B cell (primary cell): ENCODE results near the gene CREBBP. TPM values are rescaled to one million over a fixed set of nuclear protein-coding genes. Genes with fewer than 3 reads are reported as not detected.
A peak's percentile ranks its signal among the peaks of the same experiment; 100 is the strongest.

Experiments
- ATAC-seq: fragments of 200-7000 bp; cut with Tn5 transposase; one replicate; pipeline ENCODE4 v1.10.0; 2021; ENCODE audit warnings: low read depth, mild to moderate bottlenecking, moderate number of reproducible peaks, moderate library complexity
- CTCF ChIA-PET: fragments of 350-600 bp; sonication (Branson Sonifier 250); formaldehyde crosslinking; loops from one replicate; lab custom pipeline; 2021; ENCODE audit warnings: antibody characterized with exemption, inconsistent platforms; lab: Charles Lee
- POLR2A ChIA-PET: fragments of 350-600 bp; sonication (Branson Sonifier 250); formaldehyde crosslinking; loops from one replicate; lab custom pipeline; 2021; ENCODE audit warnings: antibody characterized with exemption; lab: Charles Lee
- DNase-seq: peaks from one replicate; pipeline ENCODE4 v3.0.0; 2013
- H2AFZ ChIP-seq: 2 replicates; pipeline ENCODE4 v1.6.1; 2012; ENCODE audit warnings: mild to moderate bottlenecking, low read depth, low read length; ENCODE audit not compliant: insufficient read depth, poor library complexity, severe bottlenecking
- H3K27ac ChIP-seq, 2 donors: 1 replicate in 1 of 2; 2 replicates in 1 of 2; pipeline ENCODE4 v1.5.1; 2012 to 2013; ENCODE audit warnings: low read length in 2 of 2, mild to moderate bottlenecking in 2 of 2, moderate library complexity in 1 of 2
- H3K27me3 ChIP-seq, 4 experiments: fragments of 200-600 bp in 1 of 4; sonication (generic) in 1 of 4; replicated peaks in 1 of 4; 1 replicate in 2 of 4; 2 replicates in 2 of 4; pipeline versions ENCODE4 v1.6.1 to v1.7.0; 2013 to 2016; ENCODE audit warnings: low read length in 3 of 4, mild to moderate bottlenecking in 2 of 4, mixed read lengths in 1 of 4, moderate library complexity in 1 of 4; ENCODE audit not compliant: insufficient read depth in 4 of 4, control insufficient read depth in 3 of 4; ENCODE audit errors: control extremely low read depth in 1 of 4
- H3K36me3 ChIP-seq, 2 experiments: replicated peaks in 1 of 2; 1 replicate in 1 of 2; 2 replicates in 1 of 2; pipeline versions ENCODE4 v1.6.1 to v1.7.1; 2013; ENCODE audit warnings: low read length in 1 of 2; ENCODE audit not compliant: insufficient read depth in 2 of 2, control insufficient read depth in 1 of 2; ENCODE audit errors: control extremely low read depth in 1 of 2, extremely low read depth in 1 of 2
- H3K4me1 ChIP-seq, 2 donors: fragments of 200-600 bp in 1 of 2; sonication (generic) in 1 of 2; 1 replicate in 1 of 2; 2 replicates in 1 of 2; pipeline versions ENCODE4 v1.5.1 to v1.6.1; 2013 to 2017; ENCODE audit warnings: low read length in 2 of 2; ENCODE audit not compliant: control insufficient read depth in 2 of 2, insufficient read depth in 2 of 2
- H3K4me2 ChIP-seq: replicated peaks from 2 replicates; pipeline ENCODE3; 2012; ENCODE audit warnings: mild to moderate bottlenecking, low read depth, low read length; ENCODE audit not compliant: poor library complexity, severe bottlenecking
- H3K4me3 ChIP-seq, 5 experiments: fragments of 200-600 bp in 1 of 5; sonication (generic) in 1 of 5; 1 replicate in 3 of 5; 2 replicates in 2 of 5; pipeline versions ENCODE4 v1.5.1 to v1.7.0; 2011 to 2016; ENCODE audit warnings: low read length in 4 of 5, mild to moderate bottlenecking in 4 of 5, low read depth in 2 of 5, control low read depth in 1 of 5, moderate library complexity in 1 of 5; ENCODE audit not compliant: insufficient read depth in 1 of 5; ENCODE audit errors: control extremely low read depth in 1 of 5, extremely low read depth in 1 of 5
- H3K79me2 ChIP-seq: fragments of 200-600 bp; sonication (generic); one replicate; pipeline ENCODE4 v1.6.0; 2016; ENCODE audit warnings: low read length; ENCODE audit not compliant: control insufficient read depth, insufficient read depth
- H3K9ac ChIP-seq: fragments of 200-600 bp; sonication (generic); 2 replicates; pipeline ENCODE4 v1.6.1; 2017; ENCODE audit warnings: mild to moderate bottlenecking, low read length, moderate library complexity
- H3K9me3 ChIP-seq, 3 donors: one replicate each; pipeline versions ENCODE4 v1.6.1 to v1.7.1; 2013; ENCODE audit warnings: low read length in 2 of 3; ENCODE audit not compliant: control insufficient read depth in 2 of 3, insufficient read depth in 1 of 3; ENCODE audit errors: control extremely low read depth in 1 of 3
- H4K20me1 ChIP-seq: 2 replicates; pipeline ENCODE4 v1.6.0; 2012; ENCODE audit warnings: mild to moderate bottlenecking, low read length; ENCODE audit not compliant: insufficient read depth, control insufficient read depth, poor library complexity, severe bottlenecking
- H3K27ac Mint-ChIP-seq: one replicate; pipeline ENCODE4 v1.8.0; 2021; ENCODE audit warnings: mixed read lengths
- H3K27me3 Mint-ChIP-seq: one replicate; pipeline ENCODE4 v1.8.0; 2021; ENCODE audit warnings: mixed read lengths
- H3K4me1 Mint-ChIP-seq: one replicate; pipeline ENCODE4 v1.8.0; 2021; ENCODE audit warnings: mixed read lengths
- H3K4me3 Mint-ChIP-seq: one replicate; pipeline ENCODE4 v1.8.0; 2021; ENCODE audit warnings: mixed read lengths
- H3K9me3 Mint-ChIP-seq: one replicate; pipeline ENCODE4 v1.8.0; 2022; ENCODE audit warnings: mixed read lengths; ENCODE audit not compliant: insufficient read depth
- CTCF ChIP-seq: fragments of 200-600 bp; IDR thresholded peaks from one replicate; pipeline ENCODE4 v1.8.0; 2022; ENCODE audit warnings: antibody characterized with exemption, mild to moderate bottlenecking
- EZH2 ChIP-seq: IDR thresholded peaks from 2 replicates; pipeline ENCODE4 v1.6.1; 2012; ENCODE audit warnings: borderline replicate concordance, low read depth, mild to moderate bottlenecking, moderate library complexity, low read length; ENCODE audit not compliant: insufficient read depth, poor library complexity, severe bottlenecking
- WGBS: methylation state at CpG from one replicate; pipeline ENCODE4 v1.1.5; 2013; ENCODE audit warnings: missing lambda C conversion rate; ENCODE audit not compliant: insufficient coverage; 5-methylcytosine and 5-hydroxymethylcytosine counted together
- intact Hi-C: fragments of 100-400 bp; cut with micrococcal nuclease; formaldehyde crosslinking; loops from one replicate; pipeline ENCODE4 v1.10.0; 2022
- polyA plus RNA-seq: library from polyadenylated mRNA; depleted of rRNA; stranded (reverse); fragments of >200 nt; gene quantifications from 2 replicates; pipeline ENCODE4 v1.2.3, GENCODE V29; 2012
- total RNA-seq, 2 donors: library from RNA; stranded (reverse); fragments of 120-200 nt in 1 of 2; gene quantifications; 1 replicate in 1 of 2; 2 replicates in 1 of 2; pipeline versions ENCODE4 v1.2.3 to v1.2.4, GENCODE V29; 2013 to 2022

CREBBP gene
- total and polyA plus RNA-seq, 2 donors (not counting 1 experiment from before 2014, with no cell fraction given), result 27.6 to 206 TPM

GRCh38 chr16:3735541-3735940 is 145.0 kb downstream of the CREBBP start:
- no peaks in the 10 kb centered on the region for H3K4me1 ChIP-seq
- H3K36me3 ChIP-seq, result peaks cover 3 to 83% of the 10 kb centered on the region in 2 experiments
- ATAC-seq, result no peak
- ChIA-PET CTCF (no interaction called here), POLR2A (interaction anchor here (0.6 kb wide), 1 partner anchor 37 kb away, joined by 3 read pairs; no protein-coding TSS in a partner anchor)
- H3K27me3 ChIP-seq, result no peaks in the 10 kb centered on the region
- H3K4me2 ChIP-seq, result no peak overlapping the region
- Mint-ChIP-seq H3K9me3 (no peaks in the 10 kb centered on the region), H3K27ac (no peak overlapping the region), H3K4me1 (no peaks in the 10 kb centered on the region), H3K4me3 (no peak overlapping the region), H3K27me3 (no peaks in the 10 kb centered on the region)
- TF ChIP-seq CTCF, result no peak
- no peak for TF ChIP-seq EZH2
- DNase-seq, result no peak
- H4K20me1 ChIP-seq, result peaks cover 50% of the 10 kb centered on the region
- no peaks in the 10 kb centered on the region for H3K9me3 ChIP-seq
- no peak overlapping the region for H2AFZ ChIP-seq
- no peak overlapping the region for H3K4me3 ChIP-seq
- H3K27ac ChIP-seq, result no peak overlapping the region
- no peak overlapping the region for H3K9ac ChIP-seq
- 94% methylated on average over 13 of the region's 13 CpGs for WGBS
- intact Hi-C loops, result no loop called here
- H3K79me2 ChIP-seq, result peaks cover 30% of the 10 kb centered on the region

- TF ChIP-seq EZH2, result no peak
- TF ChIP-seq CTCF, result no peak
- no peak for ATAC-seq
- over 99% methylated on average over 25 of the region's 25 CpGs for WGBS
- Histone ChIP-seq H3K79me2 (peaks cover 30% of the 10 kb centered on the region), H3K36me3 (peaks cover 3 to 83% of the 10 kb centered on the region in 2 experiments), H3K9me3 (no peaks in the 10 kb centered on the region), H3K27me3 (no peaks in the 10 kb centered on the region), H3K4me1 (no peaks in the 10 kb centered on the region), H4K20me1 (peaks cover 58% of the 10 kb centered on the region), H3K4me3 (no peak overlapping the region), H2AFZ (no peak overlapping the region), H3K27ac (no peak overlapping the region), H3K9ac (no peak overlapping the region), H3K4me2 (no peak overlapping the region)
- Mint-ChIP-seq H3K27me3 (no peaks in the 10 kb centered on the region), H3K9me3 (no peaks in the 10 kb centered on the region), H3K4me3 (no peak overlapping the region), H3K27ac (peak overlapping the region; percentile 32), H3K4me1 (no peaks in the 10 kb centered on the region)
- intact Hi-C loops, result no loop called here
- CTCF ChIA-PET, result no interaction called here
- POLR2A ChIA-PET, result no interaction called here
- no peak for DNase-seq
These were observed 145.7 kb downstream of the CREBBP start for GRCh38 chr16:3734758-3735221.
